GM19455 (cell line): Measurements from ENCODE around the gene TBCD.

Source experiments
- ATAC-seq: cut with Tn5 transposase; IDR thresholded peaks from one replicate; pipeline ENCODE4 v1.9.1; 2021; ENCODE audit not compliant: unreplicated experiment

TBCD gene

GRCh38 chr17:82808921-82809905 lies 57.3 kb downstream of the TBCD start:
- ATAC-seq: no peak

GRCh38 chr17:82810644-82811430 lies 59.0 kb downstream of the TBCD start:
- no peak for ATAC-seq

- no peak for ATAC-seq
Measured at GRCh38 chr17:82812058-82812457, 60.2 kb downstream of the TBCD start.

GRCh38 chr17:82812601-82813000 lies 60.7 kb downstream of the TBCD start:
- no peak for ATAC-seq

GRCh38 chr17:82813299-82814051 lies 61.6 kb downstream of the TBCD start:
- ATAC-seq: no peak

- no peak for ATAC-seq
Measured at GRCh38 chr17:82814834-82815233, 63.0 kb downstream of the TBCD start.

GRCh38 chr17:82815354-82815753 lies 63.5 kb downstream of the TBCD start:
- ATAC-seq: no peak

- ATAC-seq: no peak
Measured at GRCh38 chr17:82815790-82816305, 64.0 kb downstream of the TBCD start.

GRCh38 chr17:82816358-82816757 lies 64.5 kb downstream of the TBCD start:
- no peak for ATAC-seq

GRCh38 chr17:82817947-82818346 lies 66.1 kb downstream of the TBCD start:
- no peak for ATAC-seq

- ATAC-seq: no peak
Measured at GRCh38 chr17:82820278-82821251, 68.7 kb downstream of the TBCD start.

GRCh38 chr17:82821554-82821953 lies 69.7 kb downstream of the TBCD start:
- ATAC-seq: no peak

- no peak for ATAC-seq
Measured at GRCh38 chr17:82822281-82822680, 70.4 kb downstream of the TBCD start.

GRCh38 chr17:82823004-82823403 lies 71.1 kb downstream of the TBCD start:
- ATAC-seq: no peak

GRCh38 chr17:82825540-82826124 lies 73.8 kb downstream of the TBCD start:
- no peak for ATAC-seq

GRCh38 chr17:82826211-82826610 lies 74.3 kb downstream of the TBCD start:
- ATAC-seq: no peak

- no peak for ATAC-seq
Measured at GRCh38 chr17:82826956-82827355, 75.1 kb downstream of the TBCD start.

GRCh38 chr17:82828875-82829487 lies 77.1 kb downstream of the TBCD start:
- ATAC-seq: no peak

GRCh38 chr17:82830249-82830661 lies 78.4 kb downstream of the TBCD start:
- ATAC-seq: no peak
